ENCODE data around the gene CRADD.

DNA sequence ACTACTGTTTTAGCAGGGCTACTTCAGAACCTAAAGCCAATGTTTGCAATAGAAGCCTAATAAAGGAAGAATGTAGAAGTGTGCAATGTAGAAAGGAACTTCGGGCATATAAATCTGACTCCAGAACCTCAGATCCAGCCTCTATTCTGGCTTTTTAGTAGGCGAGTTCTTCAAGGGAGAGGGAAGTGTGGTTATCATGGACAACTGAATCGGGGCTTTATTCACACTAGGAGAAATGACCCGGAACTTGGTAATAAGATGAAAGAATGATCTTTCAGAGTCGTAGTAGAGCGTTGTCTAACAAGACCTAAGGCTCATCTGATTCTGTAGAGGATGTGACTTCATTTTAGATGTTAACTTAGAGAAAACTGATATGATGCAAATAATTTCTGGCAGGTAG lies 72.9 kb downstream of the CRADD start:
- TF ChIP-seq, protein P1, sequence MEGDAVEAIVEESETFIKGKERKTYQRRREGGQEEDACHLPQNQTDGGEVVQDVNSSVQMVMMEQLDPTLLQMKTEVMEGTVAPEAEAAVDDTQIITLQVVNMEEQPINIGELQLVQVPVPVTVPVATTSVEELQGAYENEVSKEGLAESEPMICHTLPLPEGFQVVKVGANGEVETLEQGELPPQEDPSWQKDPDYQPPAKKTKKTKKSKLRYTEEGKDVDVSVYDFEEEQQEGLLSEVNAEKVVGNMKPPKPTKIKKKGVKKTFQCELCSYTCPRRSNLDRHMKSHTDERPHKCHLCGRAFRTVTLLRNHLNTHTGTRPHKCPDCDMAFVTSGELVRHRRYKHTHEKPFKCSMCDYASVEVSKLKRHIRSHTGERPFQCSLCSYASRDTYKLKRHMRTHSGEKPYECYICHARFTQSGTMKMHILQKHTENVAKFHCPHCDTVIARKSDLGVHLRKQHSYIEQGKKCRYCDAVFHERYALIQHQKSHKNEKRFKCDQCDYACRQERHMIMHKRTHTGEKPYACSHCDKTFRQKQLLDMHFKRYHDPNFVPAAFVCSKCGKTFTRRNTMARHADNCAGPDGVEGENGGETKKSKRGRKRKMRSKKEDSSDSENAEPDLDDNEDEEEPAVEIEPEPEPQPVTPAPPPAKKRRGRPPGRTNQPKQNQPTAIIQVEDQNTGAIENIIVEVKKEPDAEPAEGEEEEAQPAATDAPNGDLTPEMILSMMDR (IDR thresholded peaks at IDR 0.05 in 8 of 11, conservative IDR thresholded peaks at IDR 0.05 in 3 of 11) = no peak
- TF ChIP-seq POLR2A (IDR thresholded peaks at IDR 0.05) (no peak), POLR2AphosphoS5 (IDR thresholded peaks at IDR 0.05) (no peak)
